ENCODE measurements around the gene TSPAN13.

DNA sequence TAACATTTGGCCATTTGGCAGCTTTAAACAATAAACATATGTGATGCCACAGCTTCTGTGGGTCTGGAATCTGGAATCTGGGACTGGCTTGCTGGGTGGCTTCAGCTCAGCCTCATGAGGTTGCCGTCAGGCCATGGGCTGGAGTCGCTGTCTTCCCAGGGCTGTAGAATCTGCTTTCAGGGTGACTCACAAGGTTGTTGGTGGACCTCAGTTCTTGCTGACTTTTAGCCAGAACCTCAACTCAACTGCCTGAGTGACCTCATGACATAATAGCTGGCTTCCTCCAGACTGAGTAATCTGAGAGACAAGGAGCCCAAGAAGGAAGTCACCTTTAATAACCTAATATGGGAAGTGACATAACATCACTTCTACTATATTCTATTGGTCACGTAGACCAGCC lies 44.6 kb upstream of the TSPAN13 start:
- TF ChIP-seq CTCF (IDR thresholded peaks at IDR 0.05 in 4 of 5, conservative IDR thresholded peaks at IDR 0.05 in 1 of 5) (no peak), POLR2A (IDR thresholded peaks at IDR 0.05) (no peak)
